Kidney epithelial cell (primary cell): ENCODE measurements around the gene IGFBP3. TPM values are rescaled to one million over a fixed set of nuclear protein-coding genes. Genes with fewer than 3 reads are reported as not detected.

Experiments
- DNase-seq: peaks from one replicate; pipeline ENCODE4 v3.0.0-alpha.2; 2010; ENCODE audit warnings: low read depth
- H3K27me3 ChIP-seq: 2 replicates; pipeline ENCODE4 v1.6.0; 2011; ENCODE audit warnings: low read length; ENCODE audit not compliant: control insufficient read depth, insufficient read depth
- H3K36me3 ChIP-seq: 2 replicates; pipeline ENCODE4 v1.5.1; 2011; ENCODE audit warnings: low read length; ENCODE audit not compliant: control insufficient read depth, insufficient read depth
- H3K4me3 ChIP-seq: 2 replicates; pipeline ENCODE4 v1.5.1; 2011; ENCODE audit warnings: low read depth, mild to moderate bottlenecking, control low read depth, low read length
- total RNA-seq: library from RNA; depleted of rRNA; stranded (reverse); fragments of >200 nt; gene quantifications from 2 replicates; pipeline ENCODE4 v1.2.3, GENCODE V29; 2015
- TF ChIP-seq, protein P1 (sequence below): IDR thresholded peaks from 2 replicates; pipeline ENCODE4 v1.5.1; 2011; ENCODE audit warnings: mild to moderate bottlenecking, moderate library complexity, low read length, control low read depth, inconsistent platforms; ENCODE audit not compliant: insufficient read depth, poor library complexity, severe bottlenecking

IGFBP3 gene
- total RNA-seq, 1 donor from 2014 or later: 152 TPM

DNA sequence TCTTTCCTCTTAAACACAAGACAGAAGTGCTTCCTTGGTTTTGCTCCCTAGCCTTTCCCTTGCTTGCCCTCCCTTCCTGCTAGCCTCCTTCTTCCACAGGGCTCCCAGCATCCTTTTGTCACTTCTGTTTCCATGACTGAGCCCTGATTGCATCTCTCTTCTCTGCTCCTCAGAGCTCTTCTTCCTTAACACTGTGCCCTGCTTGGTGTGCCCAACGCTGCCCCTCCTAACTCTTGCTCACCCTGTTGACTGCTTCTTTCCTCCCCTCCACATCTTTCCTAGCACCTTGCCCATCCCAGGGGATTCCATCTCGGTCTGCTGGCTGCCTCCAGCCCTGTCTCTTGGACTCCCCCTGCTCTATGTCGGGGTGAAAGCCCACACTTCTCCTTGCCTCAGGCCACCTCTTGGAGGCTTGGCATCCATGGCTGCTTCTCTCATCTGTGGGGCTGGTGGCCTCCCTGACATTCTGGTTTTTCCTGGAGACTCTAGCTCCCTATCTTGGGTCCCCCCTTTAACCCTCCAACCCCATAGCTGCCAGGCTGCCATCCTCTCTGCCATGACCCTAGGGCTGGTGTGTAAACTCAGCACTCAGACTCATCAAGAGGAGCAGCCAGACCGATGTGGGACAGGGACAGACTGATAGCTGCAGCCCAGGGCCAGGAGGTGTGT lies 26.9 kb downstream of the IGFBP3 start:
- Histone ChIP-seq H3K27me3 (no peaks in the 10 kb centered on the region), H3K4me3 (no peak overlapping the region), H3K36me3 (no peaks in the 10 kb centered on the region)
- TF ChIP-seq, protein P1, sequence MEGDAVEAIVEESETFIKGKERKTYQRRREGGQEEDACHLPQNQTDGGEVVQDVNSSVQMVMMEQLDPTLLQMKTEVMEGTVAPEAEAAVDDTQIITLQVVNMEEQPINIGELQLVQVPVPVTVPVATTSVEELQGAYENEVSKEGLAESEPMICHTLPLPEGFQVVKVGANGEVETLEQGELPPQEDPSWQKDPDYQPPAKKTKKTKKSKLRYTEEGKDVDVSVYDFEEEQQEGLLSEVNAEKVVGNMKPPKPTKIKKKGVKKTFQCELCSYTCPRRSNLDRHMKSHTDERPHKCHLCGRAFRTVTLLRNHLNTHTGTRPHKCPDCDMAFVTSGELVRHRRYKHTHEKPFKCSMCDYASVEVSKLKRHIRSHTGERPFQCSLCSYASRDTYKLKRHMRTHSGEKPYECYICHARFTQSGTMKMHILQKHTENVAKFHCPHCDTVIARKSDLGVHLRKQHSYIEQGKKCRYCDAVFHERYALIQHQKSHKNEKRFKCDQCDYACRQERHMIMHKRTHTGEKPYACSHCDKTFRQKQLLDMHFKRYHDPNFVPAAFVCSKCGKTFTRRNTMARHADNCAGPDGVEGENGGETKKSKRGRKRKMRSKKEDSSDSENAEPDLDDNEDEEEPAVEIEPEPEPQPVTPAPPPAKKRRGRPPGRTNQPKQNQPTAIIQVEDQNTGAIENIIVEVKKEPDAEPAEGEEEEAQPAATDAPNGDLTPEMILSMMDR: no peak
- DNase-seq: no peak

DNA sequence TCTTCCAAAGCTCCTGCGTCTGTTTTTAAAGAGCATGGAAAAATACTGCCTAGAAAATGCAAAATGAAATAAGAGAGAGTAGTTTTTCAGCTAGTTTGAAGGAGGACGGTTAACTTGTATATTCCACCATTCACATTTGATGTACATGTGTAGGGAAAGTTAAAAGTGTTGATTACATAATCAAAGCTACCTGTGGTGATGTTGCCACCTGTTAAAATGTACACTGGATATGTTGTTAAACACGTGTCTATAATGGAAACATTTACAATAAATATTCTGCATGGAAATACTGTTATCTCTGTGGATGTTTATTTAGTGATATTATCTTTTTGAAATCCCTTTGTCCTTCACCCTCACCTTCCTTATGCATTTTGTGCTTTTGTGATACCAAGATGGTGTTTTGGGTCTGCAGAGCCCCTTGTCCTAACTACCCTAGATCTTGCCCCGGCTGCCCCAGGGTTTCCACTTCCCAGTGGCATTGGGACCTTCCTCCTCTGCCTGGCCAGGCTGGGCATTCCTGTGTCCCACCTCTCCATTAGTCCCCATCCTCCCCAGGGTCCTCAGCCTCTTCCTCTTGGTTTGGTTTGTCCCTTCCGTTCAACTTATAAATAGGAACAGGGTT lies 27.6 kb downstream of the IGFBP3 start:
- Histone ChIP-seq H3K4me3 (no peak overlapping the region), H3K36me3 (no peaks in the 10 kb centered on the region), H3K27me3 (no peaks in the 10 kb centered on the region)
- TF ChIP-seq, protein P1: no peak
- no peak for DNase-seq

- no peak overlapping the region for H3K4me3 ChIP-seq
- TF ChIP-seq, protein P1: no peak
- no peaks in the 10 kb centered on the region for H3K36me3 ChIP-seq
- no peaks in the 10 kb centered on the region for H3K27me3 ChIP-seq
- DNase-seq: no peak
Observed at GRCh38 chr7:45892407-45893035, 28.6 kb downstream of the IGFBP3 start.

GRCh38 chr7:45891462-45892402 lies 29.3 kb downstream of the IGFBP3 start:
- H3K27me3 ChIP-seq: no peaks in the 10 kb centered on the region
- no peak for DNase-seq
- no peak overlapping the region for H3K4me3 ChIP-seq
- TF ChIP-seq, protein P1: no peak
- no peaks in the 10 kb centered on the region for H3K36me3 ChIP-seq

DNA sequence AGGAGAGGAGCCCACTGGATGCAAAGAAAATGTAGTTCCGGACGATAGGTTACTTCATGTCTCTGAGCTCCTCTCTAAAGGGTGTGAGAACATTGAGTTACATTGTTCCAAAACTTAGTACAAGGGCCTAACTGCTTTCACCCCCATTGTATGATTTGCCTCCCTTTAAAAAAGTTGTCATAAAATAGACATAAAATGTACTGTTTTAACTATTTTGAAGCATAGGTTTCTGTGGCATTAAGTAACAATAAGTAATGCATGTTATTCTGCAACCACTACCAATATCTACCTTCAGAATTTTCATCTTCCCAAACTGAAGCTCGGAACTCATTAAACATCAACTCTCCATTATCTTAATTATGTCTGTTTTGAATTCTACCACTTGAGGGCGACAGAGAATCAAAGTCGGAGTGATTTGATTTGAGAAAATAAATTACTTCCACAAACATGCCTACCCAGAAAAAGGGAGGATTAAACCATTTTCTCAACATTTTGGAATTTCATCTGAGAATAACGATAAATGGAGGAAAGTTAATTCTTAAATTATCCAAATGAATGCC lies 30.1 kb downstream of the IGFBP3 start:
- Histone ChIP-seq H3K4me3 (no peak overlapping the region), H3K27me3 (no peaks in the 10 kb centered on the region), H3K36me3 (no peaks in the 10 kb centered on the region)
- TF ChIP-seq, protein P1: peak; percentile 53
- no peak for DNase-seq
